H1 (cell line): ENCODE measurements around the gene SPEF2. TPM values are rescaled to one million over a fixed set of nuclear protein-coding genes. Genes with fewer than 3 reads are reported as not detected.

Experiments
- CTCF ChIA-PET: fragments of 300-600 bp; sonication (Branson Sonifier 250); formaldehyde crosslinking; loops from one replicate; lab custom pipeline; 2021; ENCODE audit not compliant: partially characterized antibody; lab: Charles Lee
- POLR2A ChIA-PET: fragments of 300-600 bp; sonication (Branson Sonifier 250); formaldehyde crosslinking; loops from one replicate; lab custom pipeline; 2021; ENCODE audit warnings: inconsistent platforms; ENCODE audit not compliant: partially characterized antibody; lab: Charles Lee
- DNase-seq, 2 experiments: peaks; one replicate each; pipeline versions ENCODE4 v3.0.0 to v3.0.0-alpha.2; 2010 to 2022; ENCODE audit warnings: low spot score in 2 of 2, low read depth in 1 of 2, mixed read lengths in 1 of 2
- FAIRE-seq: peaks from 2 replicates; lab custom pipeline; 2011; peaks lifted over from hg19 to GRCh38; lab: Jason Lieb, UNC
- H2AFZ ChIP-seq: 2 replicates; pipeline ENCODE4 v1.8.1; 2012; ENCODE audit warnings: low read length, inconsistent platforms
- H2AK5ac ChIP-seq: 2 replicates; pipeline ENCODE4 v1.6.1; 2013; ENCODE audit warnings: low read depth, low read length
- H2BK120ac ChIP-seq: replicated peaks from 2 replicates; pipeline ENCODE3; 2013; ENCODE audit warnings: low read depth, low read length, inconsistent platforms
- H2BK12ac ChIP-seq: 2 replicates; pipeline ENCODE4 v1.6.1; 2013; ENCODE audit warnings: low read depth, low read length
- H2BK15ac ChIP-seq: 2 replicates; pipeline ENCODE4 v1.6.1; 2013; ENCODE audit warnings: low read length
- H2BK20ac ChIP-seq: 2 replicates; pipeline ENCODE4 v1.6.1; 2013; ENCODE audit warnings: low read length
- H2BK5ac ChIP-seq: 2 replicates; pipeline ENCODE4 v1.6.1; 2013; ENCODE audit warnings: low read depth, low read length
- H3K14ac ChIP-seq: 2 replicates; pipeline ENCODE4 v1.6.1; 2013; ENCODE audit warnings: inconsistent platforms; ENCODE audit not compliant: insufficient read length
- H3K18ac ChIP-seq: 2 replicates; pipeline ENCODE4 v1.6.1; 2013; ENCODE audit warnings: low read length; ENCODE audit errors: extremely low read depth
- H3K23ac ChIP-seq: 2 replicates; pipeline ENCODE4 v1.6.1; 2013; ENCODE audit warnings: inconsistent platforms; ENCODE audit not compliant: insufficient read length
- H3K23me2 ChIP-seq: 2 replicates; pipeline ENCODE4 v1.6.1; 2013; ENCODE audit warnings: low read depth, low read length
- H3K27ac ChIP-seq: 2 replicates; pipeline ENCODE4 v1.6.1; 2011; ENCODE audit warnings: low read depth, low read length, inconsistent platforms
- H3K27me3 ChIP-seq, 4 experiments: replicated peaks in 1 of 4; 1 replicate in 1 of 4; 2 replicates in 3 of 4; pipeline versions ENCODE4 v1.6.1 to v1.8.1; 2011 to 2013; ENCODE audit warnings: low read length in 3 of 4, mild to moderate bottlenecking in 3 of 4, inconsistent platforms in 2 of 4, mixed read lengths in 2 of 4, moderate library complexity in 1 of 4; ENCODE audit not compliant: control insufficient read depth in 3 of 4, insufficient read depth in 3 of 4; ENCODE audit errors: extremely low read depth in 1 of 4
- H3K36me3 ChIP-seq, 4 experiments: 2 replicates each; pipeline versions ENCODE4 v1.6.1 to v1.8.1; 2011 to 2013; ENCODE audit warnings: mild to moderate bottlenecking in 4 of 4, low read length in 3 of 4, moderate library complexity in 2 of 4, control low read depth in 1 of 4, inconsistent platforms in 1 of 4; ENCODE audit not compliant: insufficient read depth in 4 of 4, control insufficient read depth in 2 of 4
- H3K4ac ChIP-seq: replicated peaks from 2 replicates; pipeline ENCODE3; 2013; ENCODE audit warnings: low read length, low read depth, mixed read lengths, inconsistent platforms; ENCODE audit not compliant: insufficient read length
- H3K4me1 ChIP-seq, 4 experiments: replicated peaks in 1 of 4; 1 replicate in 1 of 4; 2 replicates in 3 of 4; pipeline versions ENCODE4 v1.6.1 to v1.8.1; 2011 to 2013; ENCODE audit warnings: low read length in 3 of 4, inconsistent platforms in 2 of 4, mixed read lengths in 1 of 4; ENCODE audit not compliant: insufficient read depth in 4 of 4, control insufficient read depth in 3 of 4
- H3K4me2 ChIP-seq, 2 experiments: 2 replicates each; pipeline versions ENCODE4 v1.6.1 to v1.8.1; 2011 to 2013; ENCODE audit warnings: low read depth in 2 of 2, low read length in 2 of 2, control low read depth in 1 of 2, inconsistent platforms in 1 of 2, mild to moderate bottlenecking in 1 of 2; ENCODE audit not compliant: insufficient read depth in 1 of 2
- H3K4me3 ChIP-seq, 4 experiments: fragments of 200-600, 300-600 bp in 1 of 4; sonication (generic), shearing (Covaris generic), sonication (Bioruptor Twin) in 1 of 4; 2 replicates each; pipeline versions ENCODE4 v1.5.1 to v1.8.1; 2011 to 2016; ENCODE audit warnings: low read length in 4 of 4, low read depth in 3 of 4, control low read depth in 2 of 4, inconsistent platforms in 2 of 4, mild to moderate bottlenecking in 2 of 4, mixed read lengths in 1 of 4, moderate library complexity in 1 of 4; ENCODE audit not compliant: insufficient read depth in 2 of 4; ENCODE audit errors: extremely low read depth in 1 of 4
- H3K56ac ChIP-seq: replicated peaks from 2 replicates; pipeline ENCODE3; 2013; ENCODE audit warnings: low read depth, mild to moderate bottlenecking, mixed read lengths, low read length, inconsistent platforms; ENCODE audit not compliant: insufficient read length
- H3K79me1 ChIP-seq: 2 replicates; pipeline ENCODE4 v1.6.1; 2013; ENCODE audit warnings: low read depth, low read length, control low read depth
- H3K79me2 ChIP-seq, 2 experiments: 2 replicates each; pipeline versions ENCODE4 v1.6.1 to v1.8.1; 2012 to 2013; ENCODE audit warnings: low read length in 2 of 2, mild to moderate bottlenecking in 2 of 2, inconsistent platforms in 1 of 2; ENCODE audit not compliant: insufficient read depth in 2 of 2, control insufficient read depth in 1 of 2
- H3K9ac ChIP-seq, 4 experiments: replicated peaks in 1 of 4; 1 replicate in 1 of 4; 2 replicates in 3 of 4; pipeline versions ENCODE4 v1.6.1 to v1.8.1; 2011 to 2013; ENCODE audit warnings: low read depth in 3 of 4, low read length in 3 of 4, control low read depth in 2 of 4, mild to moderate bottlenecking in 2 of 4, moderate library complexity in 2 of 4, inconsistent platforms in 1 of 4; ENCODE audit errors: extremely low read depth in 1 of 4
- H3K9me3 ChIP-seq, 2 experiments: 2 replicates each; pipeline versions ENCODE4 v1.6.1 to v1.8.1; 2012 to 2013; ENCODE audit warnings: mild to moderate bottlenecking in 2 of 2, moderate library complexity in 2 of 2, control low read depth in 1 of 2, inconsistent platforms in 1 of 2, low read depth in 1 of 2, low read length in 1 of 2, mixed read lengths in 1 of 2; ENCODE audit not compliant: insufficient read depth in 2 of 2
- H4K20me1 ChIP-seq, 2 experiments: replicated peaks in 1 of 2; 2 replicates each; pipeline versions ENCODE3 to v1.8.1; 2011 to 2013; ENCODE audit warnings: inconsistent platforms in 2 of 2, low read length in 2 of 2, mild to moderate bottlenecking in 1 of 2; ENCODE audit not compliant: insufficient read depth in 2 of 2, control insufficient read depth in 1 of 2
- H4K5ac ChIP-seq: 2 replicates; pipeline ENCODE4 v1.6.1; 2013; ENCODE audit warnings: low read length, low read depth, mixed read lengths, inconsistent platforms; ENCODE audit not compliant: insufficient read length
- H4K8ac ChIP-seq: 2 replicates; pipeline ENCODE4 v1.8.0; 2013; ENCODE audit warnings: mild to moderate bottlenecking, moderate library complexity, low read length, inconsistent platforms; ENCODE audit not compliant: insufficient read depth; ENCODE audit errors: extremely low read depth
- H4K91ac ChIP-seq: replicated peaks from 2 replicates; pipeline ENCODE3; 2013; ENCODE audit warnings: low read length, mixed read lengths, inconsistent platforms; ENCODE audit not compliant: insufficient read length
- BACH1 ChIP-seq: IDR thresholded peaks from 2 replicates; pipeline ENCODE4 v1.6.1; 2012; ENCODE audit warnings: low read length, improper control_type of control experiment
- BRCA1 ChIP-seq: IDR thresholded peaks from 2 replicates; pipeline ENCODE4 v1.6.1; 2012; ENCODE audit warnings: low read depth, low read length, improper control_type of control experiment
- EGR1 ChIP-seq: IDR thresholded peaks from 2 replicates; pipeline ENCODE4 v1.6.1; 2011; ENCODE audit warnings: low read depth, low read length, borderline replicate concordance
- HDAC2 ChIP-seq, 2 experiments: fragments of 300-600 bp in 1 of 2; sonication (generic) in 1 of 2; IDR thresholded peaks; 2 replicates each; pipeline ENCODE4 v1.6.1; 2011 to 2012; ENCODE audit warnings: low read depth in 2 of 2, low read length in 2 of 2, mild to moderate bottlenecking in 2 of 2, moderate library complexity in 2 of 2, borderline replicate concordance in 1 of 2, inconsistent platforms in 1 of 2
- MAFK ChIP-seq: IDR thresholded peaks from 2 replicates; pipeline ENCODE4 v1.6.1; 2012; ENCODE audit warnings: low read depth, mild to moderate bottlenecking, improper control_type of control experiment, low read length
- MAX ChIP-seq: IDR thresholded peaks from 2 replicates; pipeline ENCODE4 v1.6.1; 2012; ENCODE audit warnings: inconsistent platforms
- RBBP5 ChIP-seq: IDR thresholded peaks from 2 replicates; pipeline ENCODE4 v1.7.1; 2012; ENCODE audit warnings: low read depth, mild to moderate bottlenecking, inconsistent platforms, low read length, moderate library complexity, borderline replicate concordance
- TAF7 ChIP-seq: optimal IDR thresholded peaks from 2 replicates; pipeline ENCODE3; 2011; ENCODE audit warnings: low read depth, mild to moderate bottlenecking, inconsistent platforms, low read length, moderate library complexity, borderline replicate concordance
- WGBS, 2 experiments: shearing (Covaris generic) in 1 of 2; methylation state at CpG; one replicate each; pipeline versions ENCODE4 v1.1.6 to v1.1.7; 2013 to 2015; ENCODE audit warnings: low lambda C conversion rate in 2 of 2, mixed read lengths in 2 of 2, inconsistent platforms in 1 of 2, low coverage in 1 of 2, missing lambda C conversion rate in 1 of 2; ENCODE audit not compliant: insufficient replicate concordance in 2 of 2, insufficient coverage in 1 of 2, insufficient read length in 1 of 2; ENCODE audit errors: extremely low coverage in 1 of 2, missing lambda C conversion rate in 1 of 2; 5-methylcytosine and 5-hydroxymethylcytosine counted together
- polyA plus RNA-seq, 7 experiments: library from polyadenylated mRNA; depleted of rRNA in 3 of 7; stranded (reverse) in 5 of 7; unstranded in 2 of 7; fragments of >200 nt in 5 of 7; fragments of 200-250 nt in 2 of 7; gene quantifications; 1 replicate in 5 of 7; 2 replicates in 1 of 7; 4 replicates in 1 of 7; pipeline versions ENCODE4 v1.2.1 to v1.2.3, GENCODE V29; 2011 to 2013; ENCODE audit warnings: missing spikeins in 2 of 7, mixed read lengths in 2 of 7
- total RNA-seq: library from RNA; stranded (reverse); fragmentation: NEBNext Ultra II Directional; extraction: Animal tissue kit (Norgen Biotek cat#: 25700); gene quantifications from 2 replicates; pipeline ENCODE4 v1.2.1, GENCODE V29; 2021

Gene SPEF2
- total and polyA plus RNA-seq, 2 of the 8 experiments (the other 6 are each of a cell fraction or from before 2014, with no cell fraction given), result 0.14 to 0.73 TPM

DNA sequence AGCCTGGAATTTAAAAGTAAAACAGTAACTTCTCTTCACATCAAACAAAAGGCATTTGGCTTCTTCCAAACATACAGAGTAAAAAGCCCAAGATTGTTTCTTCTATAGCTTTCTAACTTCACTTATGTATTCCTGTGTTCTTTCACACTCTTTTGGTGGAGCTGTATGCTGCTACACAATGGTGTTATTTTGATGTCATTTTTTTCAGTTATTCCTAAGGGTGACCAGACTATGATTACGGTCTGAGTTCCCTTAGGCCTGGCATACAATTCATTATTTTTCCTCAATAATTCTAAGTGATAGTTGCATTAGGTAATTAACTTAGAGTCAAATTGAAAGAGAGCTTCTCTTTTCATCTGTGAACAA, 172.8 kb downstream of the SPEF2 start:
- Histone ChIP-seq H3K14ac (no peak overlapping the region), H2BK15ac (no peak overlapping the region), H2AK5ac (no peak overlapping the region), H3K56ac (no peak overlapping the region), H3K23me2 (no peaks in the 10 kb centered on the region), H3K9ac (no peak overlapping the region), H3K4me1 (peaks cover 0 to 6% (median 2%) of the 10 kb centered on the region in 4 experiments; a peak in 2 of 7 replicates), H3K9me3 (no peaks in the 10 kb centered on the region), H2AFZ (no peak overlapping the region), H2BK20ac (no peak overlapping the region), H3K79me1 (no peaks in the 10 kb centered on the region), H2BK120ac (no peak overlapping the region), H3K27me3 (no peaks in the 10 kb centered on the region), H4K8ac (no peak overlapping the region), H3K23ac (no peak overlapping the region), H3K18ac (no peak overlapping the region), H4K91ac (no peak overlapping the region), H4K20me1 (no peaks in the 10 kb centered on the region), H3K4me3 (no peak overlapping the region), H4K5ac (no peak overlapping the region), H2BK5ac (no peak overlapping the region), H3K79me2 (no peaks in the 10 kb centered on the region), H3K4me2 (no peak overlapping the region), H3K4ac (no peak overlapping the region), H2BK12ac (no peak overlapping the region), H3K27ac (no peak overlapping the region), H3K36me3 (no peaks in the 10 kb centered on the region)
- DNase-seq (no peak), FAIRE-seq (no peak)
- POLR2A ChIA-PET, result no interaction called here
- CTCF ChIA-PET, result interaction anchor here (0.6 to 1.4 kb wide), 6 partner anchors 9 to 136 kb away, joined by 3 to 6 read pairs (median 4); no protein-coding TSS in a partner anchor
- WGBS, 2 experiments, result 86% methylated on average over 1 of the region's 1 CpG; no CpG with 5 or more reads in 1 of the 2 experiments
- TF ChIP-seq BACH1 (no peak), MAFK (no peak), RBBP5 (no peak), BRCA1 (no peak), MAX (no peak), HDAC2 (IDR thresholded peaks at IDR 0.05; ENCODE audit: borderline replicate concordance in 1 of 2, low read depth in 2 of 2, low read length in 2 of 2) (no peak), EGR1 (no peak), TAF7 (no peak)
